Activated naive CD4-positive, alpha-beta T cell treated with anti-CD3 and anti-CD28 coated beads, Interleukin-2, amount 50 U/mL, for 24 hours (primary cell): ENCODE results near the gene SKAP2.

Experiments
- H3K27ac Mint-ChIP-seq: one replicate; pipeline ENCODE4 v1.8.0; 2021; ENCODE audit warnings: mild to moderate bottlenecking, mixed read lengths
- H3K27me3 Mint-ChIP-seq: one replicate; pipeline ENCODE4 v1.8.0; 2021; ENCODE audit warnings: mixed read lengths
- H3K36me3 Mint-ChIP-seq: one replicate; pipeline ENCODE4 v1.8.0; 2021; ENCODE audit warnings: mixed read lengths
- H3K4me1 Mint-ChIP-seq: one replicate; pipeline ENCODE4 v1.8.0; 2021; ENCODE audit warnings: mixed read lengths
- H3K4me3 Mint-ChIP-seq: one replicate; pipeline ENCODE4 v1.8.0; 2021; ENCODE audit warnings: mild to moderate bottlenecking, mixed read lengths
- H3K9me3 Mint-ChIP-seq: one replicate; pipeline ENCODE4 v1.8.0; 2021; ENCODE audit warnings: mixed read lengths

SKAP2 gene

DNA sequence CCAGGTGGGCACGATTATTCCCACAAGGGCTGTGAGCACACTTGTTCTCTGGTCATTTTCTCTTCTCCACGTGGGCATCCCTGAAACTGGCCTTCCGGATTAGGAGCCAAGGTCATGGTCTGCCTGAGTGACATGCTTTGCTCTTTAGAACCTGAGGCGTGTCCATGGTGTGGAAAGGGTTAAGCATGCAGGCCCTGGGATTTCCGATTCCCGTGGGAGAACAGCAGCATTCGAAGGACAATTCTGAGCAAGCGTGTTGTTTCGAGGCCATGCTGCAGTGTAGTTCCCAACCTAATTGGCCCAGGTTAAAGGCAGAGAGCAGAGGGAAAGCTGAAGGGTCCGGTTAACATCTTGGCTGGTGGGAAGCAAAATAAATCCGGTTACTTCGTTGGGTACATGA is 245.9 kb downstream of the SKAP2 start:
- Mint-ChIP-seq H3K36me3 (no peaks in the 10 kb centered on the region), H3K4me1 (no peaks in the 10 kb centered on the region), H3K27me3 (no peaks in the 10 kb centered on the region), H3K27ac (no peak overlapping the region), H3K9me3 (no peaks in the 10 kb centered on the region), H3K4me3 (no peak overlapping the region)
